IMR-90 (cell line): ENCODE measurements around the gene CDKN2A. TPM values are rescaled to one million over a fixed set of nuclear protein-coding genes. Genes with fewer than 3 reads are reported as not detected.
A peak's percentile ranks its signal among the peaks of the same experiment; 100 is the strongest.

Experiments used
- ATAC-seq: fragments of 200-7000 bp; cut with Tn5 transposase; 2 replicates; pipeline ENCODE4 v1.9.1; 2020; ENCODE audit warnings: low read depth, mild to moderate bottlenecking, moderate library complexity
- BruUV-seq: library from RNA; stranded (reverse); fragments of 400-500 nt; replicated peaks from 2 replicates; lab custom pipeline; 2021; lab: Mats Ljungman, UMichigan
- CTCF ChIA-PET: fragments of 300-600 bp; formaldehyde crosslinking; extraction: SDS; loops from one replicate; lab custom pipeline; 2021; ENCODE audit warnings: antibody characterized with exemption; lab: Yijun Ruan, JAX
- POLR2A ChIA-PET: fragments of 300-600 bp; sonication (Branson Sonifier 250); formaldehyde crosslinking; loops from one replicate; lab custom pipeline; 2022; ENCODE audit warnings: antibody characterized with exemption; ENCODE audit not compliant: unreplicated experiment; lab: Charles Lee
- DNase-seq: peaks from one replicate; pipeline ENCODE4 v3.0.0; 2013
- H2AFZ ChIP-seq: replicated peaks from 2 replicates; pipeline ENCODE3; 2013; ENCODE audit warnings: low read length, mild to moderate bottlenecking; ENCODE audit not compliant: poor library complexity
- H2AK5ac ChIP-seq: 2 replicates; pipeline ENCODE4 v1.6.1; 2013; ENCODE audit warnings: low read depth, low read length, inconsistent platforms
- H2AK9ac ChIP-seq: replicated peaks from 2 replicates; pipeline ENCODE3; 2013; ENCODE audit warnings: mild to moderate bottlenecking, low read depth, low read length, moderate library complexity; ENCODE audit not compliant: poor library complexity
- H2BK120ac ChIP-seq: 2 replicates; pipeline ENCODE4 v1.6.1; 2013; ENCODE audit warnings: low read depth, low read length, inconsistent platforms
- H2BK15ac ChIP-seq: 3 replicates; pipeline ENCODE4 v1.6.1; 2013; ENCODE audit warnings: low read depth, low read length, inconsistent platforms
- H2BK20ac ChIP-seq: 2 replicates; pipeline ENCODE4 v1.6.1; 2013; ENCODE audit warnings: low read depth, mild to moderate bottlenecking, inconsistent platforms, low read length, moderate library complexity
- H2BK5ac ChIP-seq: 2 replicates; pipeline ENCODE4 v1.6.1; 2013; ENCODE audit warnings: mild to moderate bottlenecking, low read depth, low read length, inconsistent platforms; ENCODE audit not compliant: poor library complexity, severe bottlenecking
- H3K14ac ChIP-seq: replicated peaks from 2 replicates; pipeline ENCODE4 v1.6.1; 2013; ENCODE audit warnings: low read depth, low read length, inconsistent platforms
- H3K18ac ChIP-seq: 2 replicates; pipeline ENCODE4 v1.6.1; 2013; ENCODE audit warnings: low read depth, low read length, control low read depth
- H3K23ac ChIP-seq: 2 replicates; pipeline ENCODE4 v1.6.1; 2013; ENCODE audit warnings: low read depth, low read length, inconsistent platforms
- H3K27ac ChIP-seq: 2 replicates; pipeline ENCODE4 v1.5.1; 2013; ENCODE audit warnings: mild to moderate bottlenecking, control low read depth, low read length; ENCODE audit not compliant: insufficient read depth
- H3K27me3 ChIP-seq: 2 replicates; pipeline ENCODE4 v1.6.1; 2013; ENCODE audit warnings: low read length; ENCODE audit not compliant: control insufficient read depth, insufficient read depth
- H3K36me3 ChIP-seq: 2 replicates; pipeline ENCODE4 v1.6.1; 2013; ENCODE audit warnings: low read length, mixed read lengths; ENCODE audit not compliant: control insufficient read depth, insufficient read depth
- H3K4ac ChIP-seq: 2 replicates; pipeline ENCODE4 v1.6.1; 2013; ENCODE audit warnings: low read depth, low read length, inconsistent platforms
- H3K4me1 ChIP-seq: 2 replicates; pipeline ENCODE4 v1.6.1; 2013; ENCODE audit warnings: low read length, mixed read lengths; ENCODE audit not compliant: control insufficient read depth, insufficient read depth
- H3K4me2 ChIP-seq: 2 replicates; pipeline ENCODE4 v1.6.1; 2013; ENCODE audit warnings: low read depth, mild to moderate bottlenecking, control low read depth, low read length, moderate library complexity
- H3K4me3 ChIP-seq: 2 replicates; pipeline ENCODE4 v1.5.1; 2013; ENCODE audit warnings: low read depth, mild to moderate bottlenecking, control low read depth, low read length, moderate library complexity; ENCODE audit not compliant: insufficient read depth
- H3K56ac ChIP-seq: 2 replicates; pipeline ENCODE4 v1.6.1; 2013; ENCODE audit warnings: low read length, inconsistent platforms; ENCODE audit not compliant: insufficient read depth; ENCODE audit errors: extremely low read depth
- H3K79me1 ChIP-seq, 2 experiments: 2 replicates each; pipeline ENCODE4 v1.6.1; 2013; ENCODE audit warnings: low read length in 2 of 2, inconsistent platforms in 1 of 2, low read depth in 1 of 2
- H3K9ac ChIP-seq: 2 replicates; pipeline ENCODE4 v1.6.1; 2013; ENCODE audit warnings: low read depth, low read length, control low read depth
- H3K9me1 ChIP-seq: 2 replicates; pipeline ENCODE4 v1.6.1; 2013; ENCODE audit warnings: low read length, inconsistent platforms; ENCODE audit not compliant: insufficient read depth
- H3K9me3 ChIP-seq: 2 replicates; pipeline ENCODE4 v1.6.1; 2013; ENCODE audit warnings: low read length; ENCODE audit not compliant: control insufficient read depth, insufficient read depth
- H4K20me1 ChIP-seq: 2 replicates; pipeline ENCODE4 v1.6.1; 2013; ENCODE audit warnings: low read length, inconsistent platforms; ENCODE audit not compliant: insufficient read depth
- H4K5ac ChIP-seq: 2 replicates; pipeline ENCODE4 v1.6.1; 2013; ENCODE audit warnings: mild to moderate bottlenecking, low read depth, low read length, control low read depth
- H4K8ac ChIP-seq, 2 experiments: 2 replicates each; pipeline ENCODE4 v1.6.1; 2013; ENCODE audit warnings: low read depth in 2 of 2, low read length in 2 of 2, control low read depth in 1 of 2, inconsistent platforms in 1 of 2
- H4K91ac ChIP-seq: 2 replicates; pipeline ENCODE4 v1.6.1; 2013; ENCODE audit warnings: low read depth, low read length, inconsistent platforms; ENCODE audit not compliant: insufficient read depth
- CEBPB ChIP-seq: IDR thresholded peaks from 2 replicates; pipeline ENCODE4 v1.6.1; 2012; ENCODE audit warnings: low read depth, low read length, improper control_type of control experiment
- FOS ChIP-seq: fragments of 150-350 bp; IDR thresholded peaks from 2 replicates; pipeline ENCODE4 v1.6.1; 2016; ENCODE audit warnings: low read depth, low read length
- MXI1 ChIP-seq: IDR thresholded peaks from 2 replicates; pipeline ENCODE4 v1.6.1; 2012; ENCODE audit warnings: low read depth, mild to moderate bottlenecking, low read length, moderate library complexity, borderline replicate concordance
- RFX5 ChIP-seq: IDR thresholded peaks from 2 replicates; pipeline ENCODE4 v1.8.0; 2012; ENCODE audit warnings: low read depth, mild to moderate bottlenecking, low read length, moderate library complexity
- SMC3 ChIP-seq: fragments of 150-350 bp; IDR thresholded peaks from 2 replicates; pipeline ENCODE4 v1.6.1; 2016; ENCODE audit warnings: low read depth, mild to moderate bottlenecking, antibody characterized with exemption, low read length, moderate library complexity
- WGBS, 2 experiments: methylation state at CpG; one replicate each; pipeline versions ENCODE4 v1.1.5 to v1.1.7; 2013; ENCODE audit warnings: missing lambda C conversion rate in 2 of 2; ENCODE audit not compliant: insufficient read length in 1 of 2; ENCODE audit errors: extremely low coverage in 2 of 2; 5-methylcytosine and 5-hydroxymethylcytosine counted together
- dilution Hi-C: fragments of 300-500 bp; cut with HindIII; formaldehyde crosslinking; loops from one replicate; pipeline ENCODE4 v1.14.3; 2018; ENCODE audit warnings: low sequenced_read_pairs; ENCODE audit not compliant: unreplicated experiment
- in situ Hi-C: fragments of 300-500 bp; cut with MboI; formaldehyde crosslinking; loops from 3 replicates; pipeline ENCODE4 v1.14.3; 2019; ENCODE audit warnings: low sequenced_read_pairs, inconsistent platforms, mixed read lengths
- intact Hi-C: fragments of 100-400 bp; cut with micrococcal nuclease; formaldehyde crosslinking; loops from 2 replicates; pipeline ENCODE4 v1.10.0; 2022
- polyA plus RNA-seq, 3 experiments: library from polyadenylated mRNA; depleted of rRNA; stranded (reverse); fragments of >200 nt; gene quantifications; 2 replicates each; pipeline ENCODE4 v1.2.3, GENCODE V29; 2012; ENCODE audit warnings: low replicate concordance in 1 of 3
- total RNA-seq: library from RNA; depleted of rRNA; stranded (reverse); fragments of >200 nt; gene quantifications from 2 replicates; pipeline ENCODE4 v1.2.3, GENCODE V29; 2012
- TF ChIP-seq, protein P1 (sequence below): fragments of 150-350 bp; IDR thresholded peaks from 2 replicates; pipeline ENCODE4 v1.6.1; 2016; ENCODE audit warnings: low read depth, mild to moderate bottlenecking, low read length, moderate library complexity, borderline replicate concordance

The CDKN2A gene
- total and polyA plus RNA-seq, 2 of the 4 experiments (the other 2 are of a cell fraction), result 11.3 to 75.3 TPM

DNA sequence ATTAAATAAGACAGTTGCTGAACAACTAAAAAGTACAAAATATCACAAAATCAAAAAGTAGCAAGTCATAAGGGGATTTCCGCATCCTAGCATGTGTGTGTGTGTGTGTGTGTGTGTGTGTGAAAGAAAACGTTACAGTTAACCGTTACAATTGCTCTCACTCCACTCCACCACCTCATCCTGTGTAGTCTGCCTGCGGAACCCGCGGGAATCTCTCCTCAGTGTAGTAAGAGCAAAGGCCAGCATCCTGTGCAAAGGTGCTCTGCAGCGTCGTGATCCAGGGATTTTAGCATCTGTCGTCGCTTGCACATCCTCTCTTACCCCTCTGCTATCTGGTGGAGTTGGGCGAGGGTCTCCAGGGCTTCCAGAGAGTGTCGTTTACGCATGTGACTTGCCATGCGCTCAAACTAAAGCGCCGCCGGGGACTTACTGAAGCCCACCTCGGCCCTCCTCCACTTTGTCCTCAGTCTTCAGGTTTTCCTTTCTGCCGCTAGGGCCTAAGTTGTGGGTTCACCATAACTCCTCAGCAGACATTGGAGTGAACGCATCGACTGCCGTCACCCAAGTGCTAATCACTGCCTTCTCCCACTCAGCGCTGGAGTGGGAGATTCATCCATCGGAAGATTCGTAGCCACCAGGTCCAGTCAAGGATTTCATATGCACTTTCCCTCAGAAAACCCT lies 11.0 kb upstream of the CDKN2A start:
- Histone ChIP-seq H3K9me3 (no peaks in the 10 kb centered on the region), H4K8ac (peak overlapping the region in 1 of 2 experiments; percentile 24; a peak in 1 of 4 replicates), H3K23ac (no peak overlapping the region), H3K4ac (peak overlapping the region; percentile 29; the same call in 1 of the 2 replicates), H3K14ac (peak overlapping the region; percentile 63), H3K4me2 (peak overlapping the region; percentile 62), H2BK120ac (0 out of 2 replicates have a peak overlapping the region, but pooled peaks have one; percentile 27), H2AK5ac (no peak overlapping the region), H3K4me3 (peak overlapping the region; percentile 26), H4K20me1 (no peaks in the 10 kb centered on the region), H3K56ac (no peak overlapping the region), H2BK5ac (no peak overlapping the region), H4K5ac (peak overlapping the region; percentile 35; the same call in 1 of the 2 replicates), H4K91ac (no peak overlapping the region), H3K9me1 (no peaks in the 10 kb centered on the region), H2AFZ (peak overlapping the region; percentile 64), H2BK20ac (no peak overlapping the region), H2BK15ac (no peak overlapping the region), H3K27me3 (no peaks in the 10 kb centered on the region), H3K9ac (peak overlapping the region; percentile 42; the same call in 1 of the 2 replicates), H3K79me1 (peaks cover 8 to 12% of the 10 kb centered on the region in 2 experiments; a peak in 3 of 4 replicates), H2AK9ac (peak overlapping the region; percentile 12), H3K18ac (no peak overlapping the region; the same call in 1 of the 2 replicates), H3K27ac (no peak overlapping the region), H3K36me3 (peaks cover 3% of the 10 kb centered on the region; the same call in 1 of the 2 replicates), H3K4me1 (peaks cover 8% of the 10 kb centered on the region; the same call in 1 of the 2 replicates)
- dilution Hi-C loops (no loop called here), in situ Hi-C loops (loop anchor here (5.0 to 25.0 kb wide), 2 partner anchors 188 to 668 kb away; partner anchors contain the start of gene KLHL9), intact Hi-C loops (loop anchor here (5.0 kb wide), 2 partner anchors 97 to 442 kb away; partner anchors contain the start of gene DMRTA1)
- no peak for ATAC-seq
- ChIA-PET POLR2A (no interaction called here), CTCF (no interaction called here)
- peak; percentile 37 for DNase-seq
- BruUV-seq, result no TSS peak
- TF ChIP-seq FOS (no peak), RFX5 (no peak), SMC3 (no peak), CEBPB (no peak), MXI1 (no peak)
- TF ChIP-seq, protein P1, sequence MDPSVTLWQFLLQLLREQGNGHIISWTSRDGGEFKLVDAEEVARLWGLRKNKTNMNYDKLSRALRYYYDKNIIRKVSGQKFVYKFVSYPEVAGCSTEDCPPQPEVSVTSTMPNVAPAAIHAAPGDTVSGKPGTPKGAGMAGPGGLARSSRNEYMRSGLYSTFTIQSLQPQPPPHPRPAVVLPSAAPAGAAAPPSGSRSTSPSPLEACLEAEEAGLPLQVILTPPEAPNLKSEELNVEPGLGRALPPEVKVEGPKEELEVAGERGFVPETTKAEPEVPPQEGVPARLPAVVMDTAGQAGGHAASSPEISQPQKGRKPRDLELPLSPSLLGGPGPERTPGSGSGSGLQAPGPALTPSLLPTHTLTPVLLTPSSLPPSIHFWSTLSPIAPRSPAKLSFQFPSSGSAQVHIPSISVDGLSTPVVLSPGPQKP, result no peak
- 51% methylated on average over 5 of the region's 25 CpGs; no CpG with 5 or more reads in 1 of the 2 experiments for WGBS, 2 experiments
